AG04450 (cell line): ENCODE results near the gene TMPRSS9. TPM values are rescaled to one million over a fixed set of nuclear protein-coding genes. Genes with fewer than 3 reads are reported as not detected.

Experiments
- CTCF ChIA-PET: fragments of 300-600, 350-600 bp; formaldehyde crosslinking; extraction: SDS; loops from one replicate; lab custom pipeline; 2022; ENCODE audit warnings: antibody characterized with exemption, inconsistent platforms; lab: Charles Lee
- POLR2A ChIA-PET: fragments of 350-600 bp; formaldehyde crosslinking; extraction: SDS; loops from one replicate; lab custom pipeline; 2021; ENCODE audit warnings: antibody characterized with exemption, inconsistent platforms; lab: Yijun Ruan, JAX
- DNase-seq: peaks from one replicate; pipeline ENCODE4 v3.0.0-alpha.2; 2011; ENCODE audit warnings: low read depth, low spot score
- H3K27ac ChIP-seq: one replicate; pipeline ENCODE4 v1.5.1; 2012; ENCODE audit warnings: low read depth, low read length, control low read depth
- H3K27me3 ChIP-seq: one replicate; pipeline ENCODE4 v1.6.0; 2012; ENCODE audit warnings: low read length; ENCODE audit not compliant: control insufficient read depth, insufficient read depth
- H3K4me3 ChIP-seq: 2 replicates; pipeline ENCODE4 v1.5.1; 2011; ENCODE audit warnings: mild to moderate bottlenecking, low read depth, low read length, control low read depth
- H3K9me3 ChIP-seq: 2 replicates; pipeline ENCODE4 v1.5.1; 2012; ENCODE audit warnings: low read length; ENCODE audit not compliant: control insufficient read depth, insufficient read depth
- CTCF ChIP-seq: IDR thresholded peaks from 2 replicates; pipeline ENCODE4 v1.5.1; 2011; ENCODE audit warnings: low read depth, low read length, control low read depth, inconsistent platforms
- polyA plus RNA-seq: library from polyadenylated mRNA; depleted of rRNA; stranded (reverse); fragments of >200 nt; gene quantifications from 2 replicates; pipeline ENCODE4 v1.2.3, GENCODE V29; 2011

The TMPRSS9 gene
- polyA plus RNA-seq, 1 experiment = not detected

- Histone ChIP-seq H3K9me3 (no peaks in the 10 kb centered on the region; the same call in 1 of the 2 replicates), H3K27me3 (no peaks in the 10 kb centered on the region), H3K4me3 (no peak overlapping the region), H3K27ac (no peak overlapping the region)
- DNase-seq = no peak
- CTCF ChIA-PET = no interaction called here
- TF ChIP-seq CTCF = no peak
- POLR2A ChIA-PET = no interaction called here
These were observed 76.3 kb downstream of the TMPRSS9 start for GRCh38 chr19:2436384-2436783.

- no peak for TF ChIP-seq CTCF
- ChIA-PET CTCF (no interaction called here), POLR2A (interaction anchor here (0.5 kb wide), 1 partner anchor 21 kb away, joined by 7 read pairs; no protein-coding TSS in a partner anchor)
- H3K27me3 ChIP-seq = no peaks in the 10 kb centered on the region
- no peaks in the 10 kb centered on the region; the same call in 1 of the 2 replicates for H3K9me3 ChIP-seq
- no peak for DNase-seq
- no peak overlapping the region for H3K27ac ChIP-seq
- no peak overlapping the region for H3K4me3 ChIP-seq
These were observed 76.9 kb downstream of the TMPRSS9 start for GRCh38 chr19:2436926-2437325.

GRCh38 chr19:2438178-2438577, 78.1 kb downstream of the TMPRSS9 start:
- H3K27ac ChIP-seq = no peak overlapping the region
- TF ChIP-seq CTCF = no peak
- H3K9me3 ChIP-seq = no peaks in the 10 kb centered on the region; the same call in 1 of the 2 replicates
- ChIA-PET CTCF (interaction anchor here (0.6 kb wide), 1 partner anchor 13 kb away, joined by 5 read pairs; no protein-coding TSS in a partner anchor), POLR2A (interaction anchor here (1.1 to 1.5 kb wide), 2 partner anchors 10 to 38 kb away, joined by 4 to 11 read pairs; partner anchors contain the start of gene GADD45B)
- no peak for DNase-seq
- no peak overlapping the region for H3K4me3 ChIP-seq
- no peaks in the 10 kb centered on the region for H3K27me3 ChIP-seq

GRCh38 chr19:2440515-2440914, 80.5 kb downstream of the TMPRSS9 start:
- ChIA-PET CTCF (no interaction called here), POLR2A (interaction anchor here (0.7 kb wide), 1 partner anchor 16 kb away, joined by 5 read pairs; the partner anchor contains the start of gene LMNB2)
- Histone ChIP-seq H3K27ac (no peak overlapping the region), H3K27me3 (no peaks in the 10 kb centered on the region), H3K9me3 (no peaks in the 10 kb centered on the region; the same call in 1 of the 2 replicates), H3K4me3 (no peak overlapping the region)
- no peak for DNase-seq
- no peak for TF ChIP-seq CTCF

- Histone ChIP-seq H3K27ac (no peak overlapping the region), H3K4me3 (no peak overlapping the region), H3K9me3 (no peaks in the 10 kb centered on the region; the same call in 1 of the 2 replicates), H3K27me3 (no peaks in the 10 kb centered on the region)
- TF ChIP-seq CTCF = no peak
- no peak for DNase-seq
- POLR2A ChIA-PET = no interaction called here
- CTCF ChIA-PET = no interaction called here
These were observed 81.2 kb downstream of the TMPRSS9 start for GRCh38 chr19:2441096-2441752.
